ENCODE results near the gene LRP5. TPM values are rescaled to one million over a fixed set of nuclear protein-coding genes. Genes with fewer than 3 reads are reported as not detected.

Gene LRP5
- total and polyA plus RNA-seq, 7 donors = 18.0 to 63.1 (median 28.9) TPM

GRCh38 chr11:68351450-68352275 is 39.3 kb downstream of the LRP5 start:
- H3K36me3 ChIP-seq = no peaks in the 10 kb centered on the region
- no peaks in the 10 kb centered on the region for H3K9me3 ChIP-seq
- peaks cover 0 to 88% (median 85%) of the 10 kb centered on the region in 4 donors for H3K4me1 ChIP-seq
- 90 to 95% methylated on average over 32 of the region's 32 CpGs for WGBS, 2 donors
- no peak for TF ChIP-seq POLR2A (IDR thresholded peaks at IDR 0.05)
- TF ChIP-seq, protein P1, sequence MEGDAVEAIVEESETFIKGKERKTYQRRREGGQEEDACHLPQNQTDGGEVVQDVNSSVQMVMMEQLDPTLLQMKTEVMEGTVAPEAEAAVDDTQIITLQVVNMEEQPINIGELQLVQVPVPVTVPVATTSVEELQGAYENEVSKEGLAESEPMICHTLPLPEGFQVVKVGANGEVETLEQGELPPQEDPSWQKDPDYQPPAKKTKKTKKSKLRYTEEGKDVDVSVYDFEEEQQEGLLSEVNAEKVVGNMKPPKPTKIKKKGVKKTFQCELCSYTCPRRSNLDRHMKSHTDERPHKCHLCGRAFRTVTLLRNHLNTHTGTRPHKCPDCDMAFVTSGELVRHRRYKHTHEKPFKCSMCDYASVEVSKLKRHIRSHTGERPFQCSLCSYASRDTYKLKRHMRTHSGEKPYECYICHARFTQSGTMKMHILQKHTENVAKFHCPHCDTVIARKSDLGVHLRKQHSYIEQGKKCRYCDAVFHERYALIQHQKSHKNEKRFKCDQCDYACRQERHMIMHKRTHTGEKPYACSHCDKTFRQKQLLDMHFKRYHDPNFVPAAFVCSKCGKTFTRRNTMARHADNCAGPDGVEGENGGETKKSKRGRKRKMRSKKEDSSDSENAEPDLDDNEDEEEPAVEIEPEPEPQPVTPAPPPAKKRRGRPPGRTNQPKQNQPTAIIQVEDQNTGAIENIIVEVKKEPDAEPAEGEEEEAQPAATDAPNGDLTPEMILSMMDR (IDR thresholded peaks at IDR 0.05) = peak in 2 of 4 experiments; percentile 24 to 30
- H3K27ac ChIP-seq = peak overlapping the region; percentile 85 to 96 (median 93)
- intact Hi-C loops (cut with DNase I) = no loop called here
- DNase-seq = no peak
- no peaks in the 10 kb centered on the region for H3K27me3 ChIP-seq
- H3K4me3 ChIP-seq = no peak overlapping the region

GRCh38 chr11:68352591-68352990 is 40.2 kb downstream of the LRP5 start:
- H3K9me3 ChIP-seq = no peaks in the 10 kb centered on the region
- peak overlapping the region; percentile 85 to 96 (median 93) for H3K27ac ChIP-seq
- H3K27me3 ChIP-seq = no peaks in the 10 kb centered on the region
- no peak overlapping the region for H3K4me3 ChIP-seq
- intact Hi-C loops (cut with DNase I) = no loop called here
- H3K4me1 ChIP-seq = peaks cover 0 to 88% (median 85%) of the 10 kb centered on the region in 4 donors
- no peaks in the 10 kb centered on the region for H3K36me3 ChIP-seq
- 92 to 96% methylated on average over 4 of the region's 4 CpGs for WGBS, 2 donors
- DNase-seq = no peak
- no peak for TF ChIP-seq POLR2AphosphoS5 (IDR thresholded peaks at IDR 0.05)
- TF ChIP-seq POLR2A (IDR thresholded peaks at IDR 0.05) = no peak
- no peak for TF ChIP-seq EP300 (IDR thresholded peaks at IDR 0.05)
- TF ChIP-seq, protein P1 (IDR thresholded peaks at IDR 0.05) = no peak

DNA sequence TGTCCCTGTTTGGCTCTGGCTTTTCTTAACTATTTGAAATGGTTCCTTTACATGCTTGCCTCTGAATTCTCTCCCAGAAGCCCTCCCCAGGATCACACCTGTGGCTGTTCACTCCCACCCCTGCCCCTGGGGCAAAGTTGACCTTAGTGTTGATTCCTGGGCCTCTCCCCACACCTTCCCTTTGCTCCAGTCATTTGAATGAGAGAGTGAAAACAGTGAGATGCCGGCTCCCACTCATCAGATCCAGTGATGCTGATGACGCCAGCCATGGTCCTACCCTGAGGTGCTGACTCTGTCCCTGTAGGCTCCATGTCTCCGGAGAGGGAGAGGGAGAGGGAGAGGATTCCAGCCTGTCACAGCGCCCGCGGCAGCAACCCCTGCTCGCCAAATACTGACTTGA is 40.7 kb downstream of the LRP5 start:
- intact Hi-C loops (cut with DNase I) = no loop called here
- TF ChIP-seq, protein P1 (IDR thresholded peaks at IDR 0.05) = no peak
- TF ChIP-seq EP300 (IDR thresholded peaks at IDR 0.05) = no peak
- TF ChIP-seq POLR2AphosphoS5 (IDR thresholded peaks at IDR 0.05) = no peak
- no peak for TF ChIP-seq POLR2A (IDR thresholded peaks at IDR 0.05)
- Histone ChIP-seq H3K27ac (peak overlapping the region; percentile 85 to 96 (median 93)), H3K4me3 (no peak overlapping the region), H3K36me3 (peaks cover 0 to 2% (median 0%) of the 10 kb centered on the region in 4 donors), H3K27me3 (no peaks in the 10 kb centered on the region), H3K4me1 (peaks cover 0 to 90% (median 87%) of the 10 kb centered on the region in 4 donors), H3K9me3 (no peaks in the 10 kb centered on the region)
- 90 to 92% methylated on average over 7 of the region's 7 CpGs for WGBS, 2 donors
- DNase-seq = no peak

DNA sequence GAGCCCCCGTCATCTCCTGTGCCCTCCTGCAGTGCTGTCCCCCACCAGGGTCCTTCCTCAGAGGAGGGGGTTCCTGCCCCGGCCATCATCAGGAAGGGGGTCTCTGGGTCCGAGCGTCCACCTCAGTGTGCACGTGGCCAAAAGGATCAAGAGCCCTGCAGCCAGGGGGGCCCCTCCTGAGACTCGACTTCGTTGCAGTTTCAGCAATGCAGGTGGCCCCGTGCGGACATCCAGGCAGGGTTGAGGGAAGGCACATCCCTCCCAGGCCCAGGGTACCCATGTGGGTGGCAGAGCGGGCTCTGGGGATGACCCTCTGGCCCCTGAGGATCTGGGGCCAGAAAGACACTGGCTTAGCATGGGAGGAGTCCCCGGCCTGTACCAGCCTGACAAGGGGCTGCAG is 41.3 kb downstream of the LRP5 start:
- peaks cover 0 to 95% (median 92%) of the 10 kb centered on the region in 4 donors for H3K4me1 ChIP-seq
- 84 to 93% methylated on average over 11 of the region's 11 CpGs for WGBS, 2 donors
- TF ChIP-seq POLR2A (IDR thresholded peaks at IDR 0.05) (no peak), POLR2AphosphoS5 (IDR thresholded peaks at IDR 0.05) (no peak), EP300 (IDR thresholded peaks at IDR 0.05) (no peak)
- TF ChIP-seq, protein P1 (IDR thresholded peaks at IDR 0.05) = no peak
- no peaks in the 10 kb centered on the region for H3K9me3 ChIP-seq
- peak overlapping the region; percentile 85 to 96 (median 93) for H3K27ac ChIP-seq
- intact Hi-C loops (cut with DNase I) = loop anchor here (2.0 kb wide), 2 partner anchors 17 to 39 kb away; no protein-coding TSS in a partner anchor
- peak overlapping the region in 1 of 4 donors; percentile 10 for H3K4me3 ChIP-seq
- no peaks in the 10 kb centered on the region for H3K27me3 ChIP-seq
- DNase-seq = no peak
- H3K36me3 ChIP-seq = peaks cover 0 to 8% (median 1%) of the 10 kb centered on the region in 4 donors
